Stimulated activated CD8-positive, alpha-beta memory T cell treated with anti-CD3 and anti-CD28 coated beads, Interleukin-12 subunit alpha, Interleukin-12 subunit beta, amount 100 ng/mL, for 1 hour (primary cell): ENCODE data around the gene HMGB4.

Experiments used
- DNase-seq: peaks from one replicate; pipeline ENCODE4 v3.0.0-alpha.2; 2020; ENCODE audit warnings: low read depth

The HMGB4 gene

GRCh38 chr1:33848205-33848937 lies 15.5 kb upstream of the HMGB4 start:
- no peak for DNase-seq

DNA sequence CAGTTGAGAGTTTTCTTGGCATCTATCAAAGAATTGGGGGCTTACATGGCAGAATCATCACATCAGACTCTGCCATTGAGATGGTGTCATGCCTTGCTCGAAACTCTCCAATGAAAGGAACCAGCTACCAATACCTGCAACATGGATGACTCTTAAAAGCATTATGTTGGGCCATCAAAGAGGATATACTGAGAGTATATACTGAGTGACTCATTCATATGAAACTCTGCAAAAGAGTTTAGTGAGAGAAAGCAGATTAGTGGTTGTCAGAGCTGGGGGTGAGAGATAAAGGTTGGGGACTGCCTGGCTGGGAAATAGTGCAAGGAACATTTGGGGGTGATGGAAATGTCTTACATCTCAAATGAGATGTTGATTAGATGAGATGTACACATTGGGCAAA lies 14.7 kb upstream of the HMGB4 start:
- DNase-seq, result no peak

DNA sequence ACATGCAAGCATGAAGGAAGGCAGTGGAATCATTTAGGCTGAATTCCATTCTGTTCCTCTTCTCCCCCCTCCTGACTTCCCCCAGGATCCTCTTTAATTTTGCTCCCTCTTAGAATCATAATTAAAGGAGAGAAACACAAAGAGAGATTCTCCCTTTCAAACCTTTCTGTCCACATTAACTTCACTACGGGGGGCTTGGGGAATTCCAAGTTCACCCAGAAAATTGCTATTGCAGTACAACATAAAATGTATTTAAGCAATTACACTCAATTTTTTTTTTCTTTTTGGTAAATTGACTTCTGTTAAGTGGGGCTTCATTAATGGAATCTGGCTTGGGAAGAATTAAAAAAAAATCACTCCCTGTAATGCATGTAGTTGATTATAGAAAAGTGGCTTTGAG lies 13.4 kb upstream of the HMGB4 start:
- DNase-seq, result no peak

DNA sequence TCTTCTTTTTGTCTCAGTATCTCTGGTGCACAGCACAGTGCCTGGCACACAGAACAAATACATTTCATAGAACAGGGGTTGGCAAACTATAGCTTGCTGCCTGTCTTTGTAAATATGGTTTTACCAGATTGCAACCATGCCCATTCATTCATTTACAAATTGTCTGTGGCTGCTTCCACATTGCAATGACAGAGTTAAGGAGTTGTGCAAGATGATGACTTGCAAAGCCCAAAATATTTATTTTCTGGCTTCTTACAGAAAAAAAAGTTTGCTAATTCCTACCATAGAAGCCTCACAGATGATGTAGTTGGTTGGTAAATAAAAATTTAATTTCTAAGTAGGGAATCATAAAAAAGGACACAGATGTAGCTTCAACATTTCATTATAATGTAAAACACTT lies 11.2 kb upstream of the HMGB4 start:
- no peak for DNase-seq

- DNase-seq, result no peak
Measured at GRCh38 chr1:33853431-33853830, 10.4 kb upstream of the HMGB4 start.

- no peak for DNase-seq
Measured at GRCh38 chr1:33854091-33854490, 9.8 kb upstream of the HMGB4 start.

DNA sequence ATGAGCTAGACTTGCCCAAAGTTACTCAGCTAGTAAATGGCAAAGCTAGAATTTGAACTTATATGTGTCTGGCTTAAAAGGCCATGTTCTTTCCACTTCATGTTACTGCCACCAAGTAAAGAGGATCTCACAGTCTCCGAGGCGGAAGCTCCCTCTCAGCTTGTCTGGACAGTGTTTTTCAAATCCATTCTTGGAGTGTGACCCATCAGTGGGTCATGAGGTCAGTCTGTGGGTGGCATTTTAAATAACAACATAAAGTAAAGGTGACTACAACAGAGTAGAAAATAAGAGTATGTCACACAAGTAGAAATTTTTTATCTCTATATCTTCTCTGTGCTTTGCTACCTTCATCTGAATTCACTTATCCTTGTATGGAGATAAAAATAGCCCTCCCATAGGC lies 3.2 kb upstream of the HMGB4 start:
- no peak for DNase-seq

DNA sequence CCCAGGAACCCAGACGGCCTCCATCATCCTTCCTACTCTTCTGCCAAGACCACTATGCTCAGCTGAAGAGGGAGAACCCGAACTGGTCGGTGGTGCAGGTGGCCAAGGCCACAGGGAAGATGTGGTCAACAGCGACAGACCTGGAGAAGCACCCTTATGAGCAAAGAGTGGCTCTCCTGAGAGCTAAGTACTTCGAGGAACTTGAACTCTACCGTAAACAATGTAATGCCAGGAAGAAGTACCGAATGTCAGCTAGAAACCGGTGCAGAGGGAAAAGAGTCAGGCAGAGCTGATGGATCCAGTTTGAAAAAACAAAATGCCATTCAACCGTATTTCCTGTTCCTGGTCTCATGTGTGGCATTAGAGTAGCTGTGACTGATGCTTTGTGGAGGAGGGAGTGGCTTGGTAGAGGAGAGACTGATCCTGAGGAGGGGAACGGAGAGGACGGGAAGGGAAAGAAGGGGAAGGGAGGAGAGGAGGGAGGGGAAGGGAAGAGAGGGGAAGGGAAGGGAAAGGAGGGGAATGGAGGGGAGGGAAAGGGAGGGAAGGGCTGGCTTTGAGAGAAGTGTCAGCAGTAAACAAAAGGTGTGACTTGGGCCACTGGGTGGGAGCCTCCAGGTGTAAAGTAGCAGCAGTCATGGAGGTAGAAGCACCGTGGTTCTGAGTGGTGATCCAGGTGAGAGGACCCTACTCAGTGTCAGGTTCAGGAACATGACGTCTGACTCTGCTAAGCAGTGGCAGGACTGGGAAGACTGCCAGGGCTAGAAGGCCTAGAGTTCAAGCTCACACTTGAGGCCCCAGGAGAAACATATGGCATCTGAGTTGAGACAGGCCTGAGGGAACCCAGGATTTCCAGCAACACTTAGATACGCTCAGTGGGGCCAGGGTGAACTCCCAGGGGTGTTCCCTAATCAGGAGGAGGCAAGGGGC lies 846 bp downstream of the HMGB4 start:
- DNase-seq, result no peak

GRCh38 chr1:33866281-33866680 lies 2.4 kb downstream of the HMGB4 start:
- no peak for DNase-seq

DNA sequence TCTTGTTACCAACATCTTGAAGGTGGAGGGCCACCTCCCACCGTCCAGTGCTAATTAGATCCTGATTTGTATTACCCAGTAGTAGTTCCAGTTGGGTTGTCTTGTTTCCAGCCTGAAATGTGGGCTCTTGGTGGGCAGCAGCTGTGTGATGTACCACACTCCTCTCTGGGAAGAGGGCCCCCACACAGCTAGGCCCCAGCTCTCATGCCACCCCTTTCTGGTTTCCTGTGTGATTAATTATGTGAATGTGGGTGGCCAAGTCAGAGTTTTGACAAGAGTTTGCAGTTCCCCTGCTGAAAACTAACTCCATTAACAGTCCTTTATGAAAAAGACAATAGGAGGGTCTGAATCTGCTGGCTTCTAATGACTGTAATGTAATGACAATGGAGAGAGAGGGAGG lies 3.8 kb downstream of the HMGB4 start:
- DNase-seq, result no peak

GRCh38 chr1:33872275-33872674 lies 8.4 kb downstream of the HMGB4 start:
- no peak for DNase-seq

DNA sequence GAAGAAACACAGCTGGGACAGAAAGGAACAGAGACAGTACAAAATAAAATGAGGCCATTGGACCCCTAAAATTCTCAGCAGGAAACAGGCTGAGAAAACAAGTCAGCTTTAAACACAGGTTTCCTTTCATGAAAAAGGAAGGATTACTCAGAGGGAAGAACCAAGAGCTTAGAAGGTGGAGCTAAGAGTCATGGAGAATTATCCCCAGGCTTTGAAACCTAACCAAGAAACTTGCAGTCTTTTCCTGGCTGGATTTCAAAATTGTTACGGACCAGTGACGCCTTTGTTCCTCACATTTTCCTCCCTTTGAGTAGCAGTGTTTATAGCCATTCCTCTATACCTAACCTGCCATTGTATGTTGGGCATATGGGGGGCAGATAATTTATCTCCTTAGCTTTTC lies 8.8 kb downstream of the HMGB4 start:
- DNase-seq, result no peak

GRCh38 chr1:33874636-33875035 lies 10.8 kb downstream of the HMGB4 start:
- no peak for DNase-seq

- no peak for DNase-seq
Measured at GRCh38 chr1:33875862-33876261, 12.0 kb downstream of the HMGB4 start.

DNA sequence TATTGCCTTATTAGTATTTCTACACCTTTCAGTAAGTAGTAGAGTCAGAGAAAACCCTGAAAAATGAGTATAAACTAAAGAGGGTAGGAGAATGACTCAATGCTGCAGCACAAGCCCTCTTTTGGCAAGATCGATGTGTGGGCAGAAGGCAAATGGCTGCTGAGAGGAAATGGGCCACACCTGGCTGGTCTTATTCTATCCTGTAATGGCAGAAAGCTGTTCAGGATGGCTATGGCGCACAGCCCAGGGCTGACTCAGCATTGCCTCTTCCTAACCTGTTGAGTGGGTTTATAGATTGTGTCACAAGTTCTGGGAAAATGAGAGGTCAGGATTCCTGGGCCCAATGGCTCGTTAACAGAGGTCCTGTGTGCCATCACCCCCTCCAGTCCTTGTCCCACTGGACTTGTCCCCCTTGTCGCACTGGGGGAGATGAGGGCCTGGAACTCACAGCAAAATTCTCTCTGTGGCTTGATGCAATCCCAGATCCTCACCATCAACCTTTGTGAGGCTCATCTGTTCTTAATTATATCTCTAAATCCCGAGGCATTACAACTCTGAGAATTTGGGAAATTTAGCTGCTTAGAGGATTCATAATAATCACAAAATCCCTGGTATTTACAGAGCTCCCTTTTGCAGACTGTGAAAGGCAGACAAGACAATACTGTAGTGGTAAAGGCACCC lies 13.2 kb downstream of the HMGB4 start:
- DNase-seq, result no peak

GRCh38 chr1:33878392-33878791 lies 14.5 kb downstream of the HMGB4 start:
- DNase-seq, result no peak

GRCh38 chr1:33880305-33880704 lies 16.4 kb downstream of the HMGB4 start:
- no peak for DNase-seq

DNA sequence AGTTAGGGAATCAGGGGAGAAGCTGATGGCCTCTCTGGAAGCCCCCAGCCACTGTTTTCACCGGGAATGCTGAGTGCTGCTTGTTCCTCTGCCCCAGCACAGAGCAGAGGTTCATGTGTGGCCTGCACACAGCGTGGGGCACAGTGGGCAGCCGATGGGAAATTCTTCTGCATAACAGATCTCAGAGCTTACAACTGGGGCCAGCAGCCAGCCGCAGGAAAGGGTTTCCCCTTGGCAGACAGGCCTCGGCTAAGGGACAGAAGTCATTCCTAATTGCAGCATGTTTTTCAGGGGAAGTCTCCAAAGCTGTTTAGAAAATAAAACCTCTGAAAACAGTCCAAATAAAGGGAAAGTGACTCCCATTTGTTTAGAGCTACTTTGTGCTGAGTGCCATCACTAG lies 22.6 kb downstream of the HMGB4 start:
- no peak for DNase-seq

GRCh38 chr1:33893147-33893830 lies 29.4 kb downstream of the HMGB4 start:
- DNase-seq, result no peak

- DNase-seq, result no peak
Measured at GRCh38 chr1:33895396-33895795, 31.5 kb downstream of the HMGB4 start.

DNA sequence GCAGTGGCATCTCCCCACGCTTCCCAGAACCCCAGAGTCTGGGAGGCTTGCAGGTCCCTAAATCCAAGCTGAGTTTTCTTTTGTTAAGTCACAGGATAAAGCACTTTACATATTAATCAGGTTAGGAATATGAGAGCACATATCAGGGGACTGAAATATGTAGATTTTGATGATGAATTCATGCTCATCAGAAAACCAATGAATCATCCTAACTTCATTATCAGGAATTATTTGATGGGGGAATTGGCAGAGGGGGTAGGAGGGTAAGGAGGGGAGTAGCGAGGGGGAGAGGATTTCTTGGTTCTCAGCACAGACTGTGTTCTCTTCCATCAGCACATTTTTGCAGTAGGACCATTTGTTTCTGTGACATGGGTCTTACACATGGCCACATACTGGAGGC lies 32.1 kb downstream of the HMGB4 start:
- no peak for DNase-seq

DNA sequence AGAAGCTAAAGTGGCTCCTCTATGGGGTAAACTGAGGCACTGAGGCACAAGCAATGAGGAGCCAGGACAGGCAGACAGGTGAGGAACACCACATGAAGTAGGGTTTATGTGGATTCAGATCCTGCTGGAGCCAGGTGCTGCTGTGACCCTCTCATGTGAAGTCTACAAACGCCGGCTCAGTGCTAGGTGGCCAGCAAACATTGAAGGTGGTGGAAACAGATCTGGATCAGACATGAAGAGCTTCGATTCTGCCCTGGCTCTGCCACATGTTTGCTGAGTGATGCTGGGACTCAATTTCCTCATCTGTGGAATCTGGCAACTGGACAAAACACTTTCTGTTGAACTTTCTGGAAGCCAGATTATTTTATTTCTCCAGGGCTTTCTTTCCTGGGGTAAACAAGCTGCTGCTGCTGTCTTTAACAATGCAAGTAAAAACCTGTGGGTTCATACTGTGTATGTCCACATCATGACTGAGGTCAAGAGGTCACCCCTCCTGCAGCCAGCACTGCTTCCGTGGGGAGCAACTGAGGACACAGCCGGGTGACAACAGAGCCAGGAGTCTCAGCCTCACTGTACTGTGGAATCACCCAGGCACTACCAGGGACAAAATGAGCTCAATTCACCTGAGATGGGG lies 33.3 kb downstream of the HMGB4 start:
- no peak for DNase-seq
